ENCODE measurements around the gene FHOD3. TPM values are rescaled to one million over a fixed set of nuclear protein-coding genes. Genes with fewer than 3 reads are reported as not detected.
A peak's percentile ranks its signal among the peaks of the same experiment; 100 is the strongest.

Gene FHOD3
- total and polyA plus RNA-seq, 9 of the 15 experiments (the other 6 are each of a cell fraction or from before 2014, with no cell fraction given) = 0.11 TPM; not detected in 8

DNA sequence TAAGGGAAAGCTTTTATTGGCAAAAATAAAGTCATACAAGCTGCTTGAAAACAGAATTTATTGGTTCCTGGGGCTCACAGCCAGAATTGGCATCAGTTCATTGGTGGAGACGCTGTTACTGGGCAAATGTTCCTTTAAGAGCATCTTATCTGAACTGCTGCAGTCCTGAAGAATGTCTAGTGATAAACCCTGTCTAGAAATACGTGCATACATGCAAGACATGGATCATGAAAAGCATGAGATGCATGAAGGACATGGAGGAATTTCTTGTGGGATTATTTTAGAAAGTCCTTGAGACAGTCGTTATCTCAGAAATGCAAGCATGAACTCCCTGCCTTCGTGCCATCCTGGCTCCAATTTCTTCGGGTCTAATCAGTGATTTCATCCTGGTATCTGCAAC is 32.5 kb upstream of the FHOD3 start (continued):
- TF ChIP-seq, protein P1, sequence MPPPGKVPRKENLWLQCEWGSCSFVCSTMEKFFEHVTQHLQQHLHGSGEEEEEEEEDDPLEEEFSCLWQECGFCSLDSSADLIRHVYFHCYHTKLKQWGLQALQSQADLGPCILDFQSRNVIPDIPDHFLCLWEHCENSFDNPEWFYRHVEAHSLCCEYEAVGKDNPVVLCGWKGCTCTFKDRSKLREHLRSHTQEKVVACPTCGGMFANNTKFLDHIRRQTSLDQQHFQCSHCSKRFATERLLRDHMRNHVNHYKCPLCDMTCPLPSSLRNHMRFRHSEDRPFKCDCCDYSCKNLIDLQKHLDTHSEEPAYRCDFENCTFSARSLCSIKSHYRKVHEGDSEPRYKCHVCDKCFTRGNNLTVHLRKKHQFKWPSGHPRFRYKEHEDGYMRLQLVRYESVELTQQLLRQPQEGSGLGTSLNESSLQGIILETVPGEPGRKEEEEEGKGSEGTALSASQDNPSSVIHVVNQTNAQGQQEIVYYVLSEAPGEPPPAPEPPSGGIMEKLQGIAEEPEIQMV (tag; conservative IDR thresholded peaks at IDR 0.05; ENCODE audit: low read depth) = no peak
- TF ChIP-seq ARID1B (IDR thresholded peaks at IDR 0.05) = peak; percentile 60
- no peak for TF ChIP-seq ZNF445 (CRISPR knock-in tag; IDR thresholded peaks at IDR 0.05; ENCODE audit: low read depth)
- TF ChIP-seq BMI1 (IDR thresholded peaks at IDR 0.05; ENCODE audit: low read length) = no peak
- no peak for TF ChIP-seq ETS2 (tag; IDR thresholded peaks at IDR 0.05; ENCODE audit: borderline replicate concordance, poor library complexity, severe bottlenecking)
- TF ChIP-seq MAFG (tag; conservative IDR thresholded peaks at IDR 0.05) = no peak
- no peak for TF ChIP-seq ZNF133 (CRISPR knock-in tag; IDR thresholded peaks at IDR 0.05)
- TF ChIP-seq ZNF263 (CRISPR knock-in tag; IDR thresholded peaks at IDR 0.05; ENCODE audit: borderline replicate concordance) = no peak
- TF ChIP-seq, protein P2, sequence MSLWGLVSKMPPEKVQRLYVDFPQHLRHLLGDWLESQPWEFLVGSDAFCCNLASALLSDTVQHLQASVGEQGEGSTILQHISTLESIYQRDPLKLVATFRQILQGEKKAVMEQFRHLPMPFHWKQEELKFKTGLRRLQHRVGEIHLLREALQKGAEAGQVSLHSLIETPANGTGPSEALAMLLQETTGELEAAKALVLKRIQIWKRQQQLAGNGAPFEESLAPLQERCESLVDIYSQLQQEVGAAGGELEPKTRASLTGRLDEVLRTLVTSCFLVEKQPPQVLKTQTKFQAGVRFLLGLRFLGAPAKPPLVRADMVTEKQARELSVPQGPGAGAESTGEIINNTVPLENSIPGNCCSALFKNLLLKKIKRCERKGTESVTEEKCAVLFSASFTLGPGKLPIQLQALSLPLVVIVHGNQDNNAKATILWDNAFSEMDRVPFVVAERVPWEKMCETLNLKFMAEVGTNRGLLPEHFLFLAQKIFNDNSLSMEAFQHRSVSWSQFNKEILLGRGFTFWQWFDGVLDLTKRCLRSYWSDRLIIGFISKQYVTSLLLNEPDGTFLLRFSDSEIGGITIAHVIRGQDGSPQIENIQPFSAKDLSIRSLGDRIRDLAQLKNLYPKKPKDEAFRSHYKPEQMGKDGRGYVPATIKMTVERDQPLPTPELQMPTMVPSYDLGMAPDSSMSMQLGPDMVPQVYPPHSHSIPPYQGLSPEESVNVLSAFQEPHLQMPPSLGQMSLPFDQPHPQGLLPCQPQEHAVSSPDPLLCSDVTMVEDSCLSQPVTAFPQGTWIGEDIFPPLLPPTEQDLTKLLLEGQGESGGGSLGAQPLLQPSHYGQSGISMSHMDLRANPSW (CRISPR knock-in tag; IDR thresholded peaks at IDR 0.05) = no peak
- no peak for TF ChIP-seq RAD21 (CRISPR knock-in tag; conservative IDR thresholded peaks at IDR 0.05 in 1 of 2, IDR thresholded peaks at IDR 0.05 in 1 of 2)
- no peak for TF ChIP-seq ZNF436 (CRISPR knock-in tag; IDR thresholded peaks at IDR 0.05)
- TF ChIP-seq CAMTA2 (CRISPR knock-in tag; conservative IDR thresholded peaks at IDR 0.05) = no peak
- TF ChIP-seq, protein P3, sequence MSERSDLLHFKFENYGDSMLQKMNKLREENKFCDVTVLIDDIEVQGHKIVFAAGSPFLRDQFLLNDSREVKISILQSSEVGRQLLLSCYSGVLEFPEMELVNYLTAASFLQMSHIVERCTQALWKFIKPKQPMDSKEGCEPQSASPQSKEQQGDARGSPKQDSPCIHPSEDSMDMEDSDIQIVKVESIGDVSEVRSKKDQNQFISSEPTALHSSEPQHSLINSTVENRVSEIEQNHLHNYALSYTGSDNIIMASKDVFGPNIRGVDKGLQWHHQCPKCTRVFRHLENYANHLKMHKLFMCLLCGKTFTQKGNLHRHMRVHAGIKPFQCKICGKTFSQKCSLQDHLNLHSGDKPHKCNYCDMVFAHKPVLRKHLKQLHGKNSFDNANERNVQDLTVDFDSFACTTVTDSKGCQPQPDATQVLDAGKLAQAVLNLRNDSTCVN (CRISPR knock-in tag; IDR thresholded peaks at IDR 0.05) = no peak
- TF ChIP-seq, protein P4, sequence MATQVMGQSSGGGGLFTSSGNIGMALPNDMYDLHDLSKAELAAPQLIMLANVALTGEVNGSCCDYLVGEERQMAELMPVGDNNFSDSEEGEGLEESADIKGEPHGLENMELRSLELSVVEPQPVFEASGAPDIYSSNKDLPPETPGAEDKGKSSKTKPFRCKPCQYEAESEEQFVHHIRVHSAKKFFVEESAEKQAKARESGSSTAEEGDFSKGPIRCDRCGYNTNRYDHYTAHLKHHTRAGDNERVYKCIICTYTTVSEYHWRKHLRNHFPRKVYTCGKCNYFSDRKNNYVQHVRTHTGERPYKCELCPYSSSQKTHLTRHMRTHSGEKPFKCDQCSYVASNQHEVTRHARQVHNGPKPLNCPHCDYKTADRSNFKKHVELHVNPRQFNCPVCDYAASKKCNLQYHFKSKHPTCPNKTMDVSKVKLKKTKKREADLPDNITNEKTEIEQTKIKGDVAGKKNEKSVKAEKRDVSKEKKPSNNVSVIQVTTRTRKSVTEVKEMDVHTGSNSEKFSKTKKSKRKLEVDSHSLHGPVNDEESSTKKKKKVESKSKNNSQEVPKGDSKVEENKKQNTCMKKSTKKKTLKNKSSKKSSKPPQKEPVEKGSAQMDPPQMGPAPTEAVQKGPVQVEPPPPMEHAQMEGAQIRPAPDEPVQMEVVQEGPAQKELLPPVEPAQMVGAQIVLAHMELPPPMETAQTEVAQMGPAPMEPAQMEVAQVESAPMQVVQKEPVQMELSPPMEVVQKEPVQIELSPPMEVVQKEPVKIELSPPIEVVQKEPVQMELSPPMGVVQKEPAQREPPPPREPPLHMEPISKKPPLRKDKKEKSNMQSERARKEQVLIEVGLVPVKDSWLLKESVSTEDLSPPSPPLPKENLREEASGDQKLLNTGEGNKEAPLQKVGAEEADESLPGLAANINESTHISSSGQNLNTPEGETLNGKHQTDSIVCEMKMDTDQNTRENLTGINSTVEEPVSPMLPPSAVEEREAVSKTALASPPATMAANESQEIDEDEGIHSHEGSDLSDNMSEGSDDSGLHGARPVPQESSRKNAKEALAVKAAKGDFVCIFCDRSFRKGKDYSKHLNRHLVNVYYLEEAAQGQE (IDR thresholded peaks at IDR 0.05; ENCODE audit: borderline replicate concordance) = no peak
- TF ChIP-seq, protein P4 (CRISPR knock-in tag; IDR thresholded peaks at IDR 0.05; ENCODE audit: low read depth) = no peak
- peak; percentile 48 for TF ChIP-seq TAL1 (IDR thresholded peaks at IDR 0.05)

All from K562 (cell line).